ENCODE measurements around the gene NCAM1.

NCAM1 gene

DNA sequence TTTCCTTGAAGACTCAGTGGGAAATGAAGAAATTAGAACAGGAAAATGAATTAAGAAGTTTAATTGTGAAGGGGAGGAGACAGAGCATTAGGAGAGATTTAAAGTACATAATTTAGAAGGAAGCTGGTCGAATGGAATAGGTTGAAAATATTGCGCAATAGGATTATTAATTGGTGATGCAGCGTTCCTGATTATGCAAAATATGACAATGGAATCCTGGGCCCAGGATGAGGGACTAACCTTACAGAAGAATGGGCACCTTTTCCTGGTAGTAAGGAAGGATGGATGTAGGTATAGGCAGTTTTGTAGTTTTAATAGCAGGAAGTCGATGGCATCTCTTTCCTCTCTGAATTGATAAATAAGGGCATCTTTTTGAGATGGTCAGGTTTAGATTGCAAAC lies 360.9 kb downstream of the NCAM1 start:
- no peak for DNase-seq

DNA sequence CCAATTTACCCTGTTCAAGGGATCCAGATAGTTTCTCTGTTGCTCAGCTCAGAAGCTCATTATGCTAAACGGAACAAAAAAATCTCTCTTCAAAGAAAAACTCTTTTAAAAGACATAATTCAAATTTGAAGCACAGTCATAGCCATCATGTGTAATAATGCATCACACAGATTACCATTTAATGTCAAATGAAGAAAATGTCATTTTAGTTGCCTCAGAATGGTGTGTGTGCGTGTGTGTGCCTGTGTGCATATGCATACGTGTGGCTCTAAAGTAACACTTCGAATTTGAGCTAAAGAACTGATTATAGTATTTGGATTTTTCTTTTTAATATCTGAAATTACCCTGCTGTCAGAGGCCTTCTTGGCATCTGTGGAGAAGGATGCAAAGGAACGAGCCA lies 363.0 kb downstream of the NCAM1 start:
- DNase-seq, result no peak
